GM19023 (cell line): Measurements from ENCODE around the gene BBS9.
"Not testable (repeated sequence)": the region's sequence is repeated elsewhere in the genome, so short reads cannot be mapped to it uniquely, and the experiment has no call there.

Experiments used
- ATAC-seq: cut with Tn5 transposase; IDR thresholded peaks from one replicate; pipeline ENCODE4 v1.9.1; 2021; ENCODE audit warnings: mild to moderate bottlenecking, moderate library complexity; ENCODE audit not compliant: unreplicated experiment

The BBS9 gene

GRCh38 chr7:33477719-33478480, 348.5 kb downstream of the BBS9 start:
- ATAC-seq, result no peak

- ATAC-seq, result not testable (repeated sequence)
These were observed 355.1 kb downstream of the BBS9 start for GRCh38 chr7:33484476-33484875.

- ATAC-seq, result no peak
These were observed 356.6 kb downstream of the BBS9 start for GRCh38 chr7:33485747-33486493.

- no peak for ATAC-seq
These were observed 357.3 kb downstream of the BBS9 start for GRCh38 chr7:33486633-33487032.

GRCh38 chr7:33487998-33488682, 358.8 kb downstream of the BBS9 start:
- no peak for ATAC-seq

GRCh38 chr7:33494474-33494873, 365.1 kb downstream of the BBS9 start:
- no peak for ATAC-seq

- no peak for ATAC-seq
These were observed 365.8 kb downstream of the BBS9 start for GRCh38 chr7:33495207-33495606.

GRCh38 chr7:33497051-33497450, 367.7 kb downstream of the BBS9 start:
- no peak for ATAC-seq

- no peak for ATAC-seq
These were observed 371.6 kb downstream of the BBS9 start for GRCh38 chr7:33500703-33501701.

- no peak for ATAC-seq
These were observed 373.6 kb downstream of the BBS9 start for GRCh38 chr7:33503014-33503413.

- no peak for ATAC-seq
These were observed 374.4 kb downstream of the BBS9 start for GRCh38 chr7:33503736-33504135.

GRCh38 chr7:33504266-33504665, 374.9 kb downstream of the BBS9 start:
- ATAC-seq, result no peak

GRCh38 chr7:33509206-33509605, 379.8 kb downstream of the BBS9 start:
- no peak for ATAC-seq

GRCh38 chr7:33511778-33512177, 382.4 kb downstream of the BBS9 start:
- no peak for ATAC-seq

GRCh38 chr7:33516568-33516967, 387.2 kb downstream of the BBS9 start:
- no peak for ATAC-seq

- ATAC-seq, result no peak
These were observed 387.8 kb downstream of the BBS9 start for GRCh38 chr7:33517191-33517590.

- ATAC-seq, result not testable (repeated sequence)
These were observed 397.6 kb downstream of the BBS9 start for GRCh38 chr7:33527008-33527407.

- not testable (repeated sequence) for ATAC-seq
These were observed 398.2 kb downstream of the BBS9 start for GRCh38 chr7:33527613-33528012.

GRCh38 chr7:33529070-33529469, 399.7 kb downstream of the BBS9 start:
- ATAC-seq, result no peak

GRCh38 chr7:33530664-33531063, 401.3 kb downstream of the BBS9 start:
- ATAC-seq, result no peak
